Activated CD4-positive, alpha-beta T cell treated with anti-CD3 and anti-CD28 coated beads, Interleukin-2, amount 10 ng/mL, durations not matched to agents 7 days and 5 days (primary cell): Measurements from ENCODE around the gene LGALS4. TPM values are rescaled to one million over a fixed set of nuclear protein-coding genes. Genes with fewer than 3 reads are reported as not detected.

Experiments used
- CTCF ChIA-PET: fragments of 350-600 bp; sonication (Branson Sonifier 250); formaldehyde crosslinking; loops from one replicate; lab custom pipeline; 2021; ENCODE audit warnings: antibody characterized with exemption; lab: Charles Lee
- POLR2A ChIA-PET: fragments of 350-600 bp; sonication (Branson Sonifier 250); formaldehyde crosslinking; loops from one replicate; lab custom pipeline; 2021; ENCODE audit warnings: antibody characterized with exemption; lab: Charles Lee
- DNase-seq: peaks from one replicate; pipeline ENCODE4 v3.0.0-alpha.2; 2020
- H3K27ac Mint-ChIP-seq: one replicate; pipeline ENCODE4 v1.8.0; 2021; ENCODE audit warnings: mild to moderate bottlenecking, moderate library complexity, mixed read lengths
- H3K27me3 Mint-ChIP-seq: one replicate; pipeline ENCODE4 v1.8.0; 2021; ENCODE audit warnings: mixed read lengths
- H3K36me3 Mint-ChIP-seq: one replicate; pipeline ENCODE4 v1.8.0; 2021; ENCODE audit warnings: low read depth, mixed read lengths
- H3K4me1 Mint-ChIP-seq: one replicate; pipeline ENCODE4 v1.8.0; 2021; ENCODE audit warnings: mixed read lengths
- H3K4me3 Mint-ChIP-seq: one replicate; pipeline ENCODE4 v1.8.0; 2021; ENCODE audit warnings: mild to moderate bottlenecking, moderate library complexity, mixed read lengths
- H3K9me3 Mint-ChIP-seq: one replicate; pipeline ENCODE4 v1.8.0; 2021; ENCODE audit warnings: mixed read lengths
- total RNA-seq, 2 experiments: library from RNA; stranded (reverse); gene quantifications; one replicate each; pipeline ENCODE4 v1.2.3, GENCODE V29; 2021

The LGALS4 gene
- total RNA-seq, 2 experiments from 2014 or later, result 2.1 to 2.3 TPM

DNA sequence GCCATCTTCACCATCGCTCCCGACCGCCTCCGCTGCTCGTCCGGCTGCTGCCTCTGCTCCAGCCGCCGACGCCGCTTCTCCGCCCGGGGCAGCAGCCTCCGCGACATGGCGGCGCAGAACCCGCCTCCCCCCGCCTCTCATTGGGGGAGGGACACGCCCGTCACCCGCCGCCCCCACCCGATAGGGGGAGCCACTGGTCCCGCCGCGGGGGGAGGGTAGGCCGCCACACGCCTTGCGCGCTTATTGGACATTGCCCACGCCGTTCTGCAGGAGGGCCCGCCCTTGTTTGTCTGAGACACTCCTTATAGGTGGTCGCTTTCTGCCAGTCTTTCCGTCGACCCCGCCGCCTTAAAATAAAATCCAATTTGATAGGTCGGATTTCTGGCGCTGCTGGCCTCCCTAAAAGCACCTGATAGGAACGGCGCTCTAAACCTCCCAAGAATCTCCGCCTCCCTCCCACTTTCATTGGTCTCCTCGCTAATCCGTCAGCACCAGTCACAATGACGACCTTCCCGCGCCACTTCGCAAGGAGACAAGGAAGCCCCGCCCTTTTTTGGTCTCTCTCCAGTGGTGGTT lies 37.2 kb upstream of the LGALS4 start, which contains the start of gene HNRNPL:
HNRNPL (minus strand) TSS at position 127 of the 576 bp plus-strand sequence; CDS start at position 107, 20 bp downstream.
- peaks cover 51% of the 10 kb centered on the region for H3K4me1 Mint-ChIP-seq
- CTCF ChIA-PET, result interaction anchor here (1.0 to 2.2 kb wide), 5 partner anchors 9 to 80 kb away, joined by 3 to 6 read pairs (median 4); partner anchors contain the start of genes MRPS12 and SARS2
- no peaks in the 10 kb centered on the region for H3K9me3 Mint-ChIP-seq
- peaks cover 39% of the 10 kb centered on the region for H3K36me3 Mint-ChIP-seq
- peak within 1 kb of the TSS; percentile 94 for H3K4me3 Mint-ChIP-seq
- POLR2A ChIA-PET, result interaction anchor here (1.0 to 1.2 kb wide), 4 partner anchors 7 to 202 kb away, joined by 3 to 5 read pairs (median 4); partner anchors contain the start of genes ACTN4 and ECH1
- H3K27me3 Mint-ChIP-seq, result no peaks in the 10 kb centered on the region
- H3K27ac Mint-ChIP-seq, result peak within 1 kb of the TSS; percentile 100
- DNase-seq, result peak; percentile 99

- DNase-seq, result peak; percentile 96
- Mint-ChIP-seq H3K9me3 (no peaks in the 10 kb centered on the region), H3K27ac (peak overlapping the region; percentile 100), H3K4me3 (peak overlapping the region; percentile 94), H3K27me3 (no peaks in the 10 kb centered on the region), H3K4me1 (peaks cover 58% of the 10 kb centered on the region), H3K36me3 (peaks cover 43% of the 10 kb centered on the region)
- POLR2A ChIA-PET, result interaction anchor here (0.6 to 1.2 kb wide), 5 partner anchors 8 to 202 kb away, joined by 3 to 5 read pairs (median 4); partner anchors contain the start of genes ACTN4 and ECH1
- CTCF ChIA-PET, result interaction anchor here (0.7 to 2.2 kb wide), 7 partner anchors 9 to 81 kb away, joined by 3 to 6 read pairs (median 4); partner anchors contain the start of genes MRPS12 and SARS2
Measured at GRCh38 chr19:38849147-38849859, 36.6 kb upstream of the LGALS4 start.

GRCh38 chr19:38848299-38849146 lies 35.8 kb upstream of the LGALS4 start:
- peaks cover 63% of the 10 kb centered on the region for H3K4me1 Mint-ChIP-seq
- POLR2A ChIA-PET, result interaction anchor here (0.6 to 1.2 kb wide), 5 partner anchors 9 to 201 kb away, joined by 3 to 5 read pairs (median 4); partner anchors contain the start of genes ACTN4 and ECH1
- peak overlapping the region; percentile 100 for H3K27ac Mint-ChIP-seq

GRCh38 chr19:38846097-38846496 lies 33.4 kb upstream of the LGALS4 start:
- CTCF ChIA-PET, result interaction anchor here (0.8 to 1.0 kb wide), 3 partner anchors 12 to 21 kb away, joined by 3 read pairs; partner anchors contain the start of gene ECH1
- H3K4me3 Mint-ChIP-seq, result peak overlapping the region; percentile 8
- H3K9me3 Mint-ChIP-seq, result no peaks in the 10 kb centered on the region
- H3K27ac Mint-ChIP-seq, result peak overlapping the region; percentile 48
- no peaks in the 10 kb centered on the region for H3K27me3 Mint-ChIP-seq
- H3K36me3 Mint-ChIP-seq, result peaks cover 74% of the 10 kb centered on the region
- peaks cover 74% of the 10 kb centered on the region for H3K4me1 Mint-ChIP-seq
- DNase-seq, result no peak
- POLR2A ChIA-PET, result no interaction called here

More at GRCh38 chr19:38848299-38849146, 35.8 kb upstream of the LGALS4 start:
- Mint-ChIP-seq H3K4me3 (peak overlapping the region; percentile 94), H3K36me3 (peaks cover 51% of the 10 kb centered on the region), H3K27me3 (no peaks in the 10 kb centered on the region), H3K9me3 (no peaks in the 10 kb centered on the region)
- DNase-seq, result peak; percentile 8
- CTCF ChIA-PET, result interaction anchor here (0.7 to 2.2 kb wide), 8 partner anchors 8 to 82 kb away, joined by 3 to 6 read pairs (median 4); partner anchors contain the start of genes MRPS12 and SARS2

- CTCF ChIA-PET, result no interaction called here
- peaks cover 76% of the 10 kb centered on the region for H3K4me1 Mint-ChIP-seq
- no peaks in the 10 kb centered on the region for H3K27me3 Mint-ChIP-seq
- POLR2A ChIA-PET, result no interaction called here
- no peaks in the 10 kb centered on the region for H3K9me3 Mint-ChIP-seq
- no peak overlapping the region for H3K4me3 Mint-ChIP-seq
- no peak for DNase-seq
- H3K36me3 Mint-ChIP-seq, result peaks cover 80% of the 10 kb centered on the region
- no peak overlapping the region for H3K27ac Mint-ChIP-seq
Measured at GRCh38 chr19:38845374-38846024, 32.8 kb upstream of the LGALS4 start.

- no peaks in the 10 kb centered on the region for H3K9me3 Mint-ChIP-seq
- no peak overlapping the region for H3K4me3 Mint-ChIP-seq
- peaks cover 92% of the 10 kb centered on the region for H3K36me3 Mint-ChIP-seq
- H3K27ac Mint-ChIP-seq, result peak overlapping the region; percentile 95
- CTCF ChIA-PET, result interaction anchor here (0.6 to 1.1 kb wide), 3 partner anchors 9 to 506 kb away, joined by 3 to 6 read pairs (median 3); no protein-coding TSS in a partner anchor
- no peaks in the 10 kb centered on the region for H3K27me3 Mint-ChIP-seq
- H3K4me1 Mint-ChIP-seq, result peaks cover 85% of the 10 kb centered on the region
- DNase-seq, result no peak
- POLR2A ChIA-PET, result interaction anchor here (0.6 kb wide), 1 partner anchor 579 kb away, joined by 5 read pairs; no protein-coding TSS in a partner anchor
Measured at GRCh38 chr19:38844093-38844686, 31.4 kb upstream of the LGALS4 start.

DNA sequence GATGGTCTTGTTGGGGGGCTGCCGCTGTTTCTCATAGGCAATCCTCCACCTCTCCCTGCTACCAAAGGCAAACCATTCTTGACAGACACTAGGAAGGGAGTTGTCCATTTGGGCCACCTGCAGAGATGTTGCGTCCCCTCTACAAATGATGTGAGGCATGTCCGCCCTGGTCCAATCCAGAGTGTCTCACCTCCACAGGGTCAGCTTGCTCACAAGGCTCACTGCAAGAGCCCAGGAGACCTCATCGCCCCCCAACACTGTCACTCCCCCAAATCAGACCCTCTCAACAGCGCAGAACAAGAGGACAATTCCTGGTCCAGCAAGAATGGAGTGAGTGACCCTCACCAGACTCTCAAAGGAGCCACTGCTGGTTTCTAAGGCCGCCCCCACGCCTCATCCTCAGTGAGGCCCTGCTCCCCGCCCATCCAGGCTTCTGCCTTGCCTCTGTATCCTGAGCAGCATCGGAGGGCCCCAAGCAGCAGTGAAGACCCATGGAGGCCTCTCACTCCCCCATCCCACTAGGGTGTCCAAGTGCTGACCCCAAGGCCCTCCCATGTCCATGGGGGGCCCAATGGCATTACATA lies 30.5 kb upstream of the LGALS4 start:
- CTCF ChIA-PET, result interaction anchor here (1.1 to 1.3 kb wide), 2 partner anchors 11 to 26 kb away, joined by 3 to 4 read pairs; no protein-coding TSS in a partner anchor
- Mint-ChIP-seq H3K9me3 (no peaks in the 10 kb centered on the region), H3K4me1 (peaks cover 87% of the 10 kb centered on the region), H3K36me3 (peaks cover 92% of the 10 kb centered on the region), H3K27me3 (no peaks in the 10 kb centered on the region), H3K4me3 (peak overlapping the region; percentile 8), H3K27ac (peak overlapping the region; percentile 95)
- DNase-seq, result no peak
- POLR2A ChIA-PET, result no interaction called here

GRCh38 chr19:38842439-38843174 lies 29.9 kb upstream of the LGALS4 start:
- CTCF ChIA-PET, result interaction anchor here (0.6 to 1.3 kb wide), 6 partner anchors 18 to 440 kb away, joined by 3 to 6 read pairs (median 4); partner anchors contain the start of genes FAM98C, MRPS12, NFKBIB and SARS2
- POLR2A ChIA-PET, result interaction anchor here (0.5 to 1.2 kb wide), 4 partner anchors 10 to 440 kb away, joined by 3 to 5 read pairs (median 3); partner anchors contain the start of genes ECH1 and FAM98C
- Mint-ChIP-seq H3K27me3 (no peaks in the 10 kb centered on the region), H3K36me3 (peaks cover 92% of the 10 kb centered on the region), H3K4me1 (peaks cover 81% of the 10 kb centered on the region), H3K4me3 (peak overlapping the region; percentile 69), H3K9me3 (no peaks in the 10 kb centered on the region), H3K27ac (peak overlapping the region; percentile 95)
- DNase-seq, result peak; percentile 83

DNA sequence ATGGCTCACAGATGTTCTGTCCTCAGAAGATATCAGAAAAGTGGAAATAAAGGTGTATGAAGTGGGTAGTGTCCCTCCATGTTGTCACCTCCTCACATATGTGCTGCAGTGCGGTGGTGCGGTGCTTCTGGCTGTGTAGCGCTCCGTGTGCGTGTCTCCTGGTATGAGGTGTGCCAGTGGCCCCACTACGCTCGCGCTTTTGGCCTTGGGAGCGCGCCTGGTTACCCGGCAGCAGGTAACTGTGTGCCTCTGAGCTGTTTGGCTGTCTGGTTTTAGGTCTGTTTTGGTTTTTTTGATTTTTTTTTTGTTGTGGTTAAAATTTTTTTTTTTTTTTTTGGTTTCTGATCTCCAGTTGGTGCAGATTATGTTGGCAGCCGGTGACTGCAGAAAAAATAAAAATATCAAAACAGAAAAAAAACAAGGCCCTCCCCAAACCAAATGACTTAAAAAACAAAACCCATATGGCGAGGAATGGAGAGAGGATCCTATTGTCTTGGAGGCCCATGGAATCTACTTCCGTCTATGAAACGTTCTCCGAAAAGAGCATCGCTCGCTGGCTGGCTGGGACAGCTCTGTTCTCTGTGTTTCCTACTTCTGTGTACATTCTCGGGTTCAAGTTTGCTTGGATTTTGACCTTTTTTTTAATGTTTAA lies 29.2 kb upstream of the LGALS4 start:
- POLR2A ChIA-PET, result interaction anchor here (0.7 to 1.2 kb wide), 2 partner anchors 10 to 439 kb away, joined by 3 to 5 read pairs; partner anchors contain the start of genes ECH1 and FAM98C
- Mint-ChIP-seq H3K4me1 (peaks cover 76% of the 10 kb centered on the region), H3K9me3 (no peaks in the 10 kb centered on the region)

More for the DNA sequence above, 29.2 kb upstream of the LGALS4 start:
- no peaks in the 10 kb centered on the region for H3K27me3 Mint-ChIP-seq
- peak overlapping the region; percentile 95 for H3K27ac Mint-ChIP-seq
- CTCF ChIA-PET, result interaction anchor here (0.6 to 1.3 kb wide), 7 partner anchors 11 to 439 kb away, joined by 3 to 6 read pairs (median 4); partner anchors contain the start of genes FAM98C, MRPS12, NFKBIB and SARS2
- peaks cover 92% of the 10 kb centered on the region for H3K36me3 Mint-ChIP-seq
- DNase-seq, result peak; percentile 64
- H3K4me3 Mint-ChIP-seq, result peak overlapping the region; percentile 69
